Measurements from ENCODE around the gene PARD3B.

DNA sequence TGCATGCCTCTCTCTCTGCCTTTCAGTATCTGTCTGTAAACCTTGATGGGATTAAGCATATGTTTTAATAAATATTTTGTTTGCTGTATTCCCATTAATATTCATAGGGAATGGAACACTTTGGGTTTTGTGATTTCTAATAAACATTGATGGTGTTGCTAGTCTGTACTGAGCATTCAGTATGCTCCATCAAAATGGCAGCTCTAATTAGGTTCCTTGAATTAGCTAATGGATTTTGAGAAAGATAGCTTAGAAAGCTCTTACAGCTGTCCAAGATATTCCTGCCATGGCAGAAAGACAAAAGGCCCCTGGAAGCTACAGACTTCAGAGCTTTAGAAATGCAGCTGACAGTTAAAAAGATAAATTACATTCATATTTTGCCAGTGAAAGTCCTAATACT is 937.8 kb downstream of the PARD3B start:
- TF ChIP-seq POLR2A (IDR thresholded peaks at IDR 0.05; ENCODE audit: low read depth, low read length) (no peak), POLR2AphosphoS5 (IDR thresholded peaks at IDR 0.05; ENCODE audit: low read depth, low read length) (no peak), TAF1 (IDR thresholded peaks at IDR 0.05; ENCODE audit: low read depth, low read length) (no peak), SPI1 (IDR thresholded peaks at IDR 0.05; ENCODE audit: low read depth, low read length) (no peak), POU2F2 (IDR thresholded peaks at IDR 0.05; ENCODE audit: low read depth, low read length) (no peak)

Measured in GM12891 (cell line).